Activated T-helper 2 cell treated with anti-CD3 and anti-CD28 coated beads, Interferon-gamma antibody, Interleukin-2, Interleukin-4, amounts not matched to agents 10 μg/mL and 5 μg/mL and 100 μg/mL, durations not matched to agents 14 hours and 24 hours and 36 hours (primary cell): ENCODE results near the gene NRXN3. TPM values are rescaled to one million over a fixed set of nuclear protein-coding genes. Genes with fewer than 3 reads are reported as not detected.

Experiments
- DNase-seq: peaks from one replicate; pipeline ENCODE4 v3.0.0; 2021; ENCODE audit warnings: low spot score
- H3K27ac Mint-ChIP-seq: one replicate; pipeline ENCODE4 v1.8.0; 2021; ENCODE audit warnings: mixed read lengths
- H3K27me3 Mint-ChIP-seq: one replicate; pipeline ENCODE4 v1.8.0; 2021; ENCODE audit warnings: low read depth, mixed read lengths
- H3K36me3 Mint-ChIP-seq: one replicate; pipeline ENCODE4 v1.8.0; 2021; ENCODE audit warnings: low read depth, mixed read lengths
- H3K4me1 Mint-ChIP-seq: one replicate; pipeline ENCODE4 v1.8.0; 2021; ENCODE audit warnings: low read depth, mixed read lengths
- H3K4me3 Mint-ChIP-seq: one replicate; pipeline ENCODE4 v1.8.0; 2021; ENCODE audit warnings: low read depth, mild to moderate bottlenecking, moderate library complexity, mixed read lengths
- H3K9me3 Mint-ChIP-seq: one replicate; pipeline ENCODE4 v1.8.0; 2021; ENCODE audit warnings: mixed read lengths
- intact Hi-C: fragments of 100-400 bp; cut with micrococcal nuclease; formaldehyde crosslinking; loops from one replicate; pipeline ENCODE4 v1.15.1; 2023
- total RNA-seq: library from RNA; stranded (reverse); gene quantifications from 2 replicates; pipeline ENCODE4 v1.2.3, GENCODE V29; 2022

NRXN3 gene
- total RNA-seq, 1 donor from 2014 or later, result not detected

DNA sequence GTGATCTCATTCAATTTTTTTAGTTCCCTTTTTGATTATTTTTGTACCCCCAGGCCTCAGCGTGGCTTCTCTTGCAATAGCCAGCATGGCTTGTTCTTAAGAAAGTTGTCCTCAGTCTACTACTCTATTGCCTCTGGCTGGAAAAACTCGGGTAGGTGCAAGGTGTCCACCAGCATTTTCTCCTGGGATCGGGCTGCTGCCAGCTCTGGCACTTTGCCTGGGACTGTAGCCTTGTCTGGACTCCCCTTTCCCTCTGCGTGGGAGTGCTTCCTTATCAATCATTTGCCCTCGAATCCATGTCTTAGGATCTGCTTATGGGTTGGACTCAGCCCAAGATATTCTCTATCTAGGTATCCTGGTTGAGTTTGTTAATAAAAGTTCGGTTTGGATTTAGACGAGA, 1267.8 kb downstream of the NRXN3 start:
- Mint-ChIP-seq H3K36me3 (no peaks in the 10 kb centered on the region), H3K9me3 (peaks cover 5% of the 10 kb centered on the region), H3K4me1 (no peaks in the 10 kb centered on the region), H3K4me3 (no peak overlapping the region), H3K27ac (no peak overlapping the region), H3K27me3 (no peaks in the 10 kb centered on the region)
- intact Hi-C loops, result no loop called here
- DNase-seq, result no peak

DNA sequence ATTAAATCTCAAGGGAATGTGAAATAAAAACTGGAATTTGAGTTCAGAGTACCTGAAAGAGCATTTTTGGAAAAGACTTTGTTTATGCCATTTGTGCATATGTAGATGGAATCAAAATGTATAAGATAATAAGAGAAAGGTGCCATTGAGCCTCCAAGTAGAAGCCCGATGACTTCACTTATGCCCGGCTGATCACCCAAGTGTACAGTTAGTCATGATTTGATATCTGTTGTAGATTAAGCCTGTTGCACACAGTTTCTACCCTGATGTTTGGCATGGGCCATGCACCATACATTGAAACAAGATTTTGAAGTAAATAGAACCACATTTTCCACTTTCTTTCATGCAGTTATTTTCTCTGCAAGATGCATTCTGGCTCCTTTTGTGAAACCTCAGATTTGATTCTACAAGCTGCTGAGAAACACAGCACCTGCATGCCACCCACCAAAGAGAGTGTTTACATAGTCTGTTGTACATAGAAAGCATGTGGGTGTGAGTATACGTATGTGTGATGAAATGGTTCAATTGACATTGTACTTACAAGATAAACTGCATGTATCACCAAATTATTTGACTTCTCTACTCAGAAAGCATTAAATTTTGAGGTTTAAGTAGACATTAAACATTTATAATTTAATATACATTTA, 1268.6 kb downstream of the NRXN3 start:
- H3K9me3 Mint-ChIP-seq, result peaks cover 8% of the 10 kb centered on the region
- no peaks in the 10 kb centered on the region for H3K36me3 Mint-ChIP-seq
- no peak for DNase-seq
- no peaks in the 10 kb centered on the region for H3K27me3 Mint-ChIP-seq
- no peak overlapping the region for H3K27ac Mint-ChIP-seq
- no peaks in the 10 kb centered on the region for H3K4me1 Mint-ChIP-seq
- intact Hi-C loops, result no loop called here
- H3K4me3 Mint-ChIP-seq, result no peak overlapping the region

DNA sequence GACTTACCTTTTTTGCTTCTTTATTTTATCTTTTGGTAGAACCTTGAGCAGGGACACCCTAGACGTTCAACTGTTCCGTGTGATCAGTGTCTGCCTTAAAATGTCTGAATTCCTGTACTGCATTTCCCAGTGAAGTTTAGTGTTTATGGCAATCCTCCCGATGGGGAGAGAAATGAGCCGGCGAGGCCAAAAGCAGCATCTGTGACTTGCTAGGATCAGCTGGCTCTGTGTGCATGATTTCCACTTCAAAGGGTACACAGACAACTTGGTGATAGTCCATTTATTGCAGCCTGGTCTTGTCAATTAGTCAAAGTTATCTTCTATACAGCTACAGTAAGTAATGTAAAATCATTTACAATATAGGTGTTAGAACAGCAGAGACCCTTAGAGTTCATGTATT, 1272.6 kb downstream of the NRXN3 start:
- no peak for DNase-seq
- Mint-ChIP-seq H3K36me3 (no peaks in the 10 kb centered on the region), H3K4me1 (no peaks in the 10 kb centered on the region), H3K27ac (no peak overlapping the region), H3K27me3 (no peaks in the 10 kb centered on the region), H3K4me3 (no peak overlapping the region), H3K9me3 (peaks cover 8% of the 10 kb centered on the region)
- intact Hi-C loops, result no loop called here

DNA sequence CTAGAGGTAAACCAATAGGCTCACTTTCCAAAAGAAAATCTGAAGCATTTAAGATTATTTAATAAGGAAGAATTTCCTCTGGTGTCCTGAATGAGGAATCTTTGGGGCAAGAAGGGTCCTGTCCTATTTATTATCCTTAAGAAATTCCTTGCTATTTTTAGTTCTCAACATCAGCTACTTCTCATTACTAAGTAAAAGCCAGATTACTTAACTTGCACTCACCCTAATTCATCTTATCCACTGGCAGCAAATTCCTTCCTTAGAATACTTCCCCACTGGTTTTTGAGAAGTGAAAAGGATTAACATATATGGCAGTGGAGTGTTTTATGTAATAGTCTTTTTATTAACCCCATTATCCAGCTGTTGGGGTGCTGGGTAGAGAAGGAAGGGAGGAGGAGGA, 1273.4 kb downstream of the NRXN3 start:
- Mint-ChIP-seq H3K4me3 (no peak overlapping the region), H3K36me3 (no peaks in the 10 kb centered on the region), H3K9me3 (peaks cover 8% of the 10 kb centered on the region), H3K27me3 (no peaks in the 10 kb centered on the region), H3K4me1 (no peaks in the 10 kb centered on the region), H3K27ac (no peak overlapping the region)
- intact Hi-C loops, result no loop called here
- no peak for DNase-seq

DNA sequence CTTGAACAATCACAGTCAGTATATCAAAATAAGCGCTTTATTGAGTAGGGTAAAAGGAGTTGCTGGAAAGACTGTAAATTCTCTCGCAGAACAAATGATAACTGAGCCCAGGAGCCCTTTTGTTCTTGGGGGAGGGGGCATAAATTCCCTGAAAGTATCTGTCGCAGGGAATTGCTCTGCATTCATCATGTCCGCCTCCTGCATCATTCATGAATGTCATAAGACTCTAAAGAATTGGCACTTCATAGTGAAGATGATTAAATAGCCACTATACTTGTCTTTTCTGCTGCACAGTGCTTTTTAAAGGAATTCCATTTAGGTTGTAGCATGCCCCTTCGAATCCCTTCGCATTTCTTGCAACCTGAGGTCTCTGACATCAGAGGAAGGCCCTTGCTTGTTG, 1278.8 kb downstream of the NRXN3 start:
- H3K4me1 Mint-ChIP-seq, result no peaks in the 10 kb centered on the region
- intact Hi-C loops, result no loop called here
- no peaks in the 10 kb centered on the region for H3K27me3 Mint-ChIP-seq
- H3K9me3 Mint-ChIP-seq, result no peaks in the 10 kb centered on the region
- no peak overlapping the region for H3K4me3 Mint-ChIP-seq
- H3K36me3 Mint-ChIP-seq, result no peaks in the 10 kb centered on the region
- DNase-seq, result no peak
- H3K27ac Mint-ChIP-seq, result no peak overlapping the region

DNA sequence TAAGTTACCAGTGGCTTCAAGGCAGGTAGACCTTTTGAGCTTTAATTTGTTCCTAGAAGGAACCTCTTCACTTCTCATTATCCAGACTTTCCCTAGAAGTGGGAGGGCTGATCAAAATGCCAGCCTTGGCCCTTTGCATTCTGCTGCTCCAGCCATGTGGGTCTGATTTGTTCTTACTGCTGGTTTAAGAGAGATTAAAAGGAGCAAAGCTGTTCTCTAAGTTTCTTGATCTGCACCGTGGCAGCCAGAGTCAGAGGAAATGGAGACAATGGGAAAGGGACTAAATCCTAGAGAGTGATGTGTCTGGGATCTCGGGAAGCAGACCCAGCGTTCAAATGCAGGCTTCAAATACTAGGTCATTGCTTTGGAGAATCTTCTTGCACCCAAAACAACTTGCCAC, 1281.4 kb downstream of the NRXN3 start:
- H3K4me1 Mint-ChIP-seq, result no peaks in the 10 kb centered on the region
- H3K27me3 Mint-ChIP-seq, result no peaks in the 10 kb centered on the region
- DNase-seq, result no peak
- intact Hi-C loops, result no loop called here
- H3K9me3 Mint-ChIP-seq, result no peaks in the 10 kb centered on the region
- H3K4me3 Mint-ChIP-seq, result no peak overlapping the region
- H3K27ac Mint-ChIP-seq, result no peak overlapping the region
- H3K36me3 Mint-ChIP-seq, result no peaks in the 10 kb centered on the region

DNA sequence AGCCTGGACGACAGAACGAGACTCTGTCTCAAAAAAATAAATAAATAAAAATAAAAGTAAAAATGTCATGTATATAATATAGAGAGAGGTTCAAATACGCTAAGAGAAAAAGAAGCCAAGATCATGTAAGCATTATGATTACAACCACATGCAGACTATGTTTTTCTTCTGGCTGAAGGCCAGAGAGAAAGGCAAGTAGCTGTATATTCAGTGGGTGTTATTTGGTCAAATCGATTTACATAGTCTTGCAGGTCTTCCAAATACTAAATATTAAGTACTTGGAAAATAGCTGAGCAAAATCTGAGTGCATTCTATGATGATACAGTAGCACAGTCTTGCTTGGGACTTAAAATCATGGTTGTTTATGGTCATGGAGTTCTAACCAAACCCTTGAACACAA, 1283.1 kb downstream of the NRXN3 start:
- Mint-ChIP-seq H3K9me3 (no peaks in the 10 kb centered on the region), H3K4me3 (no peak overlapping the region), H3K27ac (no peak overlapping the region), H3K36me3 (no peaks in the 10 kb centered on the region), H3K27me3 (no peaks in the 10 kb centered on the region), H3K4me1 (no peaks in the 10 kb centered on the region)
- intact Hi-C loops, result no loop called here
- DNase-seq, result no peak

DNA sequence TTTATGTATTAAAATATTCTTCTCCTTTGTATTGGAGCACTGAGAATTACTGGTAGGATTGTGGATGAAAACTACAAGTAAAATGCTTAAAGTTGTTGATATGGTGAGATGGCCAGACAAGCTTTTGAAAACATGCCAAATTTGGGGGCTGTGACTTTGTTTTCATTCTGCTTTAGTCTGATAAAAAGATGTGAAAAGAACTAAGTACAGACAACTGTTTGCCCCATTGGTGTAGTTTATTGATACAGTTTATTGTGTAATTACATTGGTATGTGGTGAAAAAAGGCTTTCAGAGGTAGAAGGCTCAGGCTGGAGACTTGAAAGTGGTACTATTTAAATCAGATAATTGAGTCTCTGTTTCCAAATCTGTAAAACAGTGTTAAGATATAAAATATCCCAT, 1294.3 kb downstream of the NRXN3 start:
- DNase-seq, result no peak
- no peaks in the 10 kb centered on the region for H3K4me1 Mint-ChIP-seq
- no peaks in the 10 kb centered on the region for H3K9me3 Mint-ChIP-seq
- intact Hi-C loops, result no loop called here
- H3K27me3 Mint-ChIP-seq, result no peaks in the 10 kb centered on the region
- H3K4me3 Mint-ChIP-seq, result no peak overlapping the region
- H3K27ac Mint-ChIP-seq, result no peak overlapping the region
- no peaks in the 10 kb centered on the region for H3K36me3 Mint-ChIP-seq

GRCh38 chr14:79465651-79466050, 1295.5 kb downstream of the NRXN3 start:
- Mint-ChIP-seq H3K9me3 (peaks cover 2% of the 10 kb centered on the region), H3K27me3 (no peaks in the 10 kb centered on the region), H3K36me3 (no peaks in the 10 kb centered on the region), H3K4me1 (no peaks in the 10 kb centered on the region), H3K4me3 (no peak overlapping the region), H3K27ac (no peak overlapping the region)
- intact Hi-C loops, result no loop called here
- DNase-seq, result no peak

DNA sequence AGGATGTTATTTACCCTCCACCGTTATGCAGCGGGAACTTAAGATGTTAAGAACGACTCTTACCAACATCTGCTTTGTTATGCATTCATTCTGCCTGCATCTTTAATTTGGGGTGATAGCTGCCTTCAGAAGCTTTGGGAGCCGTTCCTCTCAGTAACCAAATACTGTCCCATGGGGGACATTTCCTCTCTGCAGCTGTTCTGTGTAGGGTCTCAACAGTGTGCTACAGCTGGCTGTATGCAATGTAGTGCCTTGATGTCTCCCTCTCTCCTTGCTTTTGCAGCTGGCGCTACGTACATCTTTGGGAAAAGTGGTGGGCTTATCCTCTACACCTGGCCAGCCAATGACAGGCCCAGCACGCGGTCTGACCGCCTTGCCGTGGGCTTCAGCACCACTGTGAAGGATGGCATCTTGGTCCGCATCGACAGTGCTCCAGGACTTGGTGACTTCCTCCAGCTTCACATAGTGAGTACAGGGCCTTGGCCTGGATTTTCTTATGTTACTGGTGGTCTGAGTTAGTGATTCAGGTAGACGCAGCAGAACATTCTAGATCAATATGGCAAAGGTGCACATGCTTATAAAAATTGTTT, 1296.9 kb downstream of the NRXN3 start:
- Mint-ChIP-seq H3K4me1 (no peaks in the 10 kb centered on the region), H3K36me3 (no peaks in the 10 kb centered on the region), H3K9me3 (peaks cover 4% of the 10 kb centered on the region), H3K4me3 (no peak overlapping the region), H3K27me3 (no peaks in the 10 kb centered on the region), H3K27ac (no peak overlapping the region)
- intact Hi-C loops, result no loop called here
- no peak for DNase-seq

DNA sequence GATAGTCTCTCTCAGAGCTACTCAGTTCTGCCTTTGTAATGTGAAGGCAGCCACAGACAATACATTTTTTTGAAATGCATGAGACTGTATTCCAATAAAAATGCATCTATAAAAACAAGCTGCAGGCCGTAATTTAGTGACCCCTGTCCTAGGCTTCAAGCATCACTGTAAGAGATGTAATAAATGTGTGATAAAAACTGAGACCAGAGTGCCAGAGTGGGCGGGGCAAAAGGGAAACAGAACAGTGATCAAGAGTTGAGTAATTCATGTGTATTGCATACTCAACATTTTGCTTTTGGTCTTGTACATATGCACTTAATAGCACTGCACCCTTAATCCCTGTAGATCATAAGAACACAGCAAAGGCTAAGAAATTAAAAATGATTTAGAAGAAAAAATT, 1297.7 kb downstream of the NRXN3 start:
- intact Hi-C loops, result no loop called here
- DNase-seq, result no peak
- Mint-ChIP-seq H3K27ac (no peak overlapping the region), H3K4me3 (no peak overlapping the region), H3K27me3 (no peaks in the 10 kb centered on the region), H3K4me1 (no peaks in the 10 kb centered on the region), H3K36me3 (no peaks in the 10 kb centered on the region), H3K9me3 (peaks cover 7% of the 10 kb centered on the region)

- intact Hi-C loops, result no loop called here
- DNase-seq, result no peak
Measured at GRCh38 chr14:79468486-79468885, 1298.3 kb downstream of the NRXN3 start.

GRCh38 chr14:79473651-79474050, 1303.5 kb downstream of the NRXN3 start:
- no peaks in the 10 kb centered on the region for H3K36me3 Mint-ChIP-seq
- H3K27ac Mint-ChIP-seq, result no peak overlapping the region
- intact Hi-C loops, result no loop called here
- no peak for DNase-seq
- H3K4me3 Mint-ChIP-seq, result no peak overlapping the region
- H3K27me3 Mint-ChIP-seq, result no peaks in the 10 kb centered on the region
- H3K9me3 Mint-ChIP-seq, result peaks cover 7% of the 10 kb centered on the region
- no peaks in the 10 kb centered on the region for H3K4me1 Mint-ChIP-seq

More at GRCh38 chr14:79468486-79468885, 1298.3 kb downstream of the NRXN3 start:
- H3K36me3 Mint-ChIP-seq, result no peaks in the 10 kb centered on the region
- no peaks in the 10 kb centered on the region for H3K27me3 Mint-ChIP-seq
- no peak overlapping the region for H3K4me3 Mint-ChIP-seq
- peaks cover 7% of the 10 kb centered on the region for H3K9me3 Mint-ChIP-seq
- no peak overlapping the region for H3K27ac Mint-ChIP-seq
- H3K4me1 Mint-ChIP-seq, result no peaks in the 10 kb centered on the region
